IMR-90 (cell line): Measurements from ENCODE around the gene NRCAM.

Experiments used
- CTCF ChIP-seq: conservative IDR thresholded peaks from 2 replicates; pipeline ENCODE4 v1.5.1; 2012; ENCODE audit warnings: mild to moderate bottlenecking, low read depth, low read length, improper control_type of control experiment
- RFX5 ChIP-seq: IDR thresholded peaks from 2 replicates; pipeline ENCODE4 v1.8.0; 2012; ENCODE audit warnings: low read depth, mild to moderate bottlenecking, low read length, moderate library complexity

GRCh38 chr7:108231221-108231620, 225.0 kb downstream of the NRCAM start:
- TF ChIP-seq CTCF = no peak
- no peak for TF ChIP-seq RFX5
